ENCODE measurements around the gene BID. TPM values are rescaled to one million over a fixed set of nuclear protein-coding genes. Genes with fewer than 3 reads are reported as not detected.

The BID gene
- total RNA-seq, 1 donor from 2014 or later = 33.6 TPM

DNA sequence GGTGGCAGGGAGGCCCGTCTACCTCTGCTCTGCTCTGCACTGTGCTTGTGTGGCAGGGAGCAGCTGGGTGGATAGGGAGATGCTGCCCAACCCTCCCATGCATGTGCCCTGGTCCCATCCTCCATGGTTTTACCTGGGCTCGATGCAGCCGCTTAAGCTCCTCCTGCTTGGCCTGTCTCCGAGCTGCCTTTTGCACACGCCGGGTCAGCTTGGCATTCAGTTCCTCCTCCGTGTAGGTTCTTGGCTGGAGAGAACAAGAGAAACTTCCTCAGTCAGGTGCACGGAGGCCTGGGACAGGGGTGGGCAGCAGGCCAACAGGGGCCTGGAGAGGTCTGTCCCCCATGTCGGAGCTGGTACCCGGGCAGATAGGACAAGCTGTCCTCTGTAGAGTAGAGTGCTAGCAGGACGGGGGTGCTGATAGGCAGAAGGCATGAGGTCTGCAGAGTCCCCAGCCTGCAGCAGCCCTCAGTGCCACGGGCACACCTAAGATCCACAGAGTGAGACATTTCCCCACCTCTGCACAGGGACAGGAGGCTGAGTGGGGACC is 36.4 kb upstream of the BID start:
- TF ChIP-seq, protein P1, sequence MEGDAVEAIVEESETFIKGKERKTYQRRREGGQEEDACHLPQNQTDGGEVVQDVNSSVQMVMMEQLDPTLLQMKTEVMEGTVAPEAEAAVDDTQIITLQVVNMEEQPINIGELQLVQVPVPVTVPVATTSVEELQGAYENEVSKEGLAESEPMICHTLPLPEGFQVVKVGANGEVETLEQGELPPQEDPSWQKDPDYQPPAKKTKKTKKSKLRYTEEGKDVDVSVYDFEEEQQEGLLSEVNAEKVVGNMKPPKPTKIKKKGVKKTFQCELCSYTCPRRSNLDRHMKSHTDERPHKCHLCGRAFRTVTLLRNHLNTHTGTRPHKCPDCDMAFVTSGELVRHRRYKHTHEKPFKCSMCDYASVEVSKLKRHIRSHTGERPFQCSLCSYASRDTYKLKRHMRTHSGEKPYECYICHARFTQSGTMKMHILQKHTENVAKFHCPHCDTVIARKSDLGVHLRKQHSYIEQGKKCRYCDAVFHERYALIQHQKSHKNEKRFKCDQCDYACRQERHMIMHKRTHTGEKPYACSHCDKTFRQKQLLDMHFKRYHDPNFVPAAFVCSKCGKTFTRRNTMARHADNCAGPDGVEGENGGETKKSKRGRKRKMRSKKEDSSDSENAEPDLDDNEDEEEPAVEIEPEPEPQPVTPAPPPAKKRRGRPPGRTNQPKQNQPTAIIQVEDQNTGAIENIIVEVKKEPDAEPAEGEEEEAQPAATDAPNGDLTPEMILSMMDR (conservative IDR thresholded peaks at IDR 0.05; ENCODE audit: low read depth, low read length) = no peak
- no peak for DNase-seq (ENCODE audit: low read depth)
- no peak overlapping the region for H3K4me3 ChIP-seq (ENCODE audit: low read depth, low read length)

DNA sequence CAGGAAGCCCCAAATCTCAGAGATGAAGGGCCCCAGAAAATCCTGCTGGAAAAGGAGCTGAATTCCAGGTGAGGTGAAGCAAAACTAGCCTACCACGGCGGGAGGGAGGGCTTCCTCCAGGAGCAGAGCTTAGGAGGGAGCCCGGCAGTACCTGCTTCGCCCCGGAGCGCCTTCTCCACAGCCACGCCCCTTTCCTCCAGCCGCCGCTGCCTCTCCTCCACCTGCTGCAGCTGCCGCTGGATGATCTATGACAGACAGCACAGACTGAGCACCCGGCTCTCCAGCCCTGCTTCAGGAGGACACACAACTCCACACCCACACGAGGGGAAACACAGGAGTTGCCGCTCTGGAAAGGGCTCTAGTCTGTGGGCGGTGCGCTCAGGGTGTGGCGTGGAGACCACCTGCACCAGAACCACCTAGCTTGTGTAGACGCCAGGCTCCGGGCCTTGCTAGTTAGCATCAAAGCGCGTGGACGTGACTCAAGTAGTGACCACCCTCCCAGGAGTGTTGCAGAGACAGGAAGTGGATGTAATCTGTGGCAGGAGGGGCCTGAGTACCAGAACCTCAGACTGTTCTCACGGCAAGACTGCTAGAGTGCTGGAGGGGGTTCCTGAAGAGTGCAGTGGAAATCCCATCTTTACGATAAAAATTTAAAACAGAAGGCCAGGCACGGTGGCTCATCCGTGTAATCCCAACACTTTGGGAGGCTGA is 34.6 kb upstream of the BID start:
- DNase-seq (ENCODE audit: low read depth) = no peak
- H3K4me3 ChIP-seq (ENCODE audit: low read depth, low read length) = no peak overlapping the region
- TF ChIP-seq, protein P1 (conservative IDR thresholded peaks at IDR 0.05; ENCODE audit: low read depth, low read length) = no peak

DNA sequence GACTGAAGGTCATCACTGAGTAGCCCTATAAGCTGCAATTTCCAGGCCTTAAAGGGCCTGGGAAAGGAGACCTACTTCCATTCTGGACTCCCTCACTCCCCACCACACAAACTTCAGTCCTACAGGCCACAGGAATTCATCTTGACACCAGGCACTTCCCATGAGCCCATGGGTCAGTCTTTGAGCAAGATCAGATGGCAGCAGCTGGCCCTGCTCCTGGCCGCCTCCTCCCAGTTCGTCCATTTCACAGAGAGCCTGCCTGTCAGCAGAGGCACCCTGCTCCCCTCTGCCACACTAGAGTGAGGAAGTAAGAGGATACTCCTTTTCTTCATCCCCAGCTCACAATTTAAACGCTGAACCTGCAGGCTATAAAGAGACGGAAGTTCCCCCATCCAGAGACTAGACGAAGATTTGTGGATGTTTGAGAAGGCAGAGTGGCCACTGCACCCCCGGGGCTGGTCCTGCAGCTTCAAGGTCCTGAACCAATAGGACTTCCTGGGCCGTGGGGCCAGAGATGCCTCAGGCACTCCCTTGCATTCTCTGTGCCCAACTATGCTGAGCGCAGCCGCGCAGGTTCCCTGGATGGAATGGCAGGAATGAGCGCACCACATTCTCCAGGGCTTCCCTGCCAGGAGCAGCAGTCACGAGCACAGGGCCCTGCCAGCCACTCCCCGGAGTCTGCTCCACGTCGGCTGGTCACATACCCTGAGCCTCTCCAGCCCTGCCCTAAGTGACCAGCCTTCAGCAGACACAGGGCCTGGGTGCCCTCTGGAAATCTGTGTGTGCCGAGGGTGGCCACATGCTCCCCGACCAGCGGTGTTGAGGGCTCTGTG is 33.5 kb upstream of the BID start:
- no peak for DNase-seq (ENCODE audit: low read depth)
- H3K4me3 ChIP-seq (ENCODE audit: low read depth, low read length) = no peak overlapping the region
- TF ChIP-seq, protein P1 (conservative IDR thresholded peaks at IDR 0.05; ENCODE audit: low read depth, low read length) = no peak

DNA sequence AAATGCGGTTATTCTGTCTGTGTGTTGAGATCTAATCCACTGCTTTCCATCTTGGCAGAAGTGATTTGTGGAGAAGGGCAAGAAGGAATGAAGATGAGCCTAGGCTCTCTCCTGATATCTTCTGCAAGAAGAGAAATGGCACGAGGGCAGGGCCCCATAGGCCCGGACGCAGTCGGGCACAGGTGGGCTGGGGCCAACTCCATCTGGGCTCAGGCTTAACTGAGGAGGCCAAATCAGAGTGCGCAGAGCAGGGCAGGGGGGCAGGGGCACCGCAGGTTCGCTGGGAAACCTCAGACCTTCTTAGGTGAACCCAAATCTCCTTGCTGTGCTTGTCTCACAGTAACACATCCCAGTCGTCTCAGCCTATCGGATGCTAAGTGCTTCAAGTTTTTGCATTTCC is 32.8 kb upstream of the BID start:
- H3K4me3 ChIP-seq (ENCODE audit: low read depth, low read length) = no peak overlapping the region
- no peak for DNase-seq (ENCODE audit: low read depth)
- TF ChIP-seq, protein P1 (conservative IDR thresholded peaks at IDR 0.05; ENCODE audit: low read depth, low read length) = no peak

DNA sequence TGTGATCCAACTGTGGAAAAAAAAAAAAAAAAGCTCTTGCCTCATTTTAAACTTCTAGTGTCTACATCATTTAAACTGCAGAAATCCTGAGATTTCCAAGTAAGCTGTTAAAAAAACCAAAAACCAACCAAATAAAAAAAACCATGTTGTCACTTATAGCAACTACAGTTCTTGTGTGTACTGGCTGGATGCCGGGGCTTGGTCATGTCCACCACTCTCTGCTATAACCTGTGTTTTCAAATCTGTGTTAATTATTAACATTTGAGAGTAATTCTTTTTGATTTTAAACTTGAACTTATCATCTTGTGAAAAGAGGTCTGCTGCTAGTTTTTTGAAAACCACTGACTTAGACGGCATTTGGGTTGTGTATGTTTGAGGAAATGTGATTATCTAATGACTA is 32.2 kb upstream of the BID start:
- DNase-seq (ENCODE audit: low read depth) = no peak
- TF ChIP-seq, protein P1 (conservative IDR thresholded peaks at IDR 0.05; ENCODE audit: low read depth, low read length) = no peak
- no peak overlapping the region for H3K4me3 ChIP-seq (ENCODE audit: low read depth, low read length)

DNA sequence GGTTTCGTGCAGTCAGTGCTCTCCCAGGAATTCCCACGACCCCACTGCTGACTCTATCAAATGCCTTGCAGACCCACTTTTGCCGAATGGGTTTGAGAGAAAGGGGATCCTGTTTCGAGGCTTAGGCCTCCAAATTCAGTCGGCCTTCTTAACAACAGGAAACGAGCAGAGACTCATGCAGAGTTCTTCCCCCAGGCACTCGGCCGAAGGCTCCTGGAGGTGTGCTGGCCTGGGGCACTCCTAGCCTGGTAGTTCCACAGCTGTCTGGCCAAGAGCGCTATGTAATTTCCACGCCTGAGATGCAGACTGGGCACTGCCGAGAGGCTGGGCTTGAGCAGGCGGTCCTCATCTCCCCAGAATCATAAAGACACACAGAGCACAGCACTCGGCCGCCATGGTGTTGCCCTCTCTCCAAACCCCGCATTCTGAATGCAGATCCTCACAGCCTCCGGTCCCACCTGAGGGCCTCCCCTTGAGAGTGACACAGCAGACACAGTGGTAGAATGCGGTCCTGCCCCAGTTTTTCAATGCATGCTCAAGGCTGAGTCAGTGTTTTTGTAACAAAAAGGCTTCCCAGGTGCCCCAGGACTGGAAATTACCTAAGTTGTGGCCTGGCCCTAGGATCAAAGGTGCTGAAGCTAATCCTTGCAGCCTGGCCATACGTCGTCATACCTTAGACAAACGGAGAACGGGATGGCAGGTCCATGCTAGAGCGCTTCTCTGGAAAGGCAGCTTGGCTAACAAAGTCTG is 30.2 kb upstream of the BID start:
- no peak for DNase-seq (ENCODE audit: low read depth)
- H3K4me3 ChIP-seq (ENCODE audit: low read depth, low read length) = no peak overlapping the region
- TF ChIP-seq, protein P1 (conservative IDR thresholded peaks at IDR 0.05; ENCODE audit: low read depth, low read length) = no peak
